K562 (cell line): ENCODE results near the gene TMC2. TPM values are rescaled to one million over a fixed set of nuclear protein-coding genes. Genes with fewer than 3 reads are reported as not detected.

ENCODE experiments used
- ATAC-seq: fragments of 200-7000 bp; cut with Tn5 transposase; 3 replicates; pipeline ENCODE4 v1.9.1; 2020; ENCODE audit warnings: moderate library complexity
- BruUV-seq: library from RNA; stranded (reverse); fragments of 400-500 nt; replicated peaks from 2 replicates; lab custom pipeline; 2021; lab: Mats Ljungman, UMichigan
- CTCF ChIA-PET: fragments of 300-600 bp; formaldehyde crosslinking; extraction: SDS; loops from one replicate; lab custom pipeline; 2021; ENCODE audit warnings: low intra/inter-chr PET ratio; lab: Yijun Ruan, JAX
- POLR2A ChIA-PET: fragments of 300-600, 350-650 bp; sonication (Branson Sonifier 250); formaldehyde crosslinking; extraction: SDS; loops from one replicate; lab custom pipeline; 2021; ENCODE audit warnings: antibody characterized with exemption, inconsistent platforms; lab: Yijun Ruan, JAX
- DNase-seq, 4 experiments: peaks; one replicate each; pipeline versions ENCODE4 v3.0.0 to v3.0.0-alpha.2; 2011 to 2018; ENCODE audit warnings: low spot score in 3 of 4, mixed read lengths in 3 of 4; ENCODE audit errors: extremely low read depth in 1 of 4
- FAIRE-seq: peaks from 2 replicates; lab custom pipeline; 2011; peaks lifted over from hg19 to GRCh38; lab: Jason Lieb, UNC
- H2AFZ ChIP-seq: 2 replicates; pipeline ENCODE4 v1.6.0; 2011; ENCODE audit warnings: low read depth, low read length, control low read depth, inconsistent platforms
- H3K27ac ChIP-seq: fragments of 200-600 bp; 3 replicates; pipeline ENCODE4 v1.8.0; 2011; ENCODE audit warnings: low read depth, mild to moderate bottlenecking, control low read depth, inconsistent platforms, low read length, moderate library complexity, mixed read lengths; ENCODE audit errors: extremely low read depth
- H3K27me3 ChIP-seq, 2 experiments: fragments of 300-600 bp in 1 of 2; 2 replicates in 1 of 2; 3 replicates in 1 of 2; pipeline versions ENCODE4 v1.6.0 to v1.8.0; 2011; ENCODE audit warnings: inconsistent platforms in 2 of 2, low read length in 2 of 2, mild to moderate bottlenecking in 1 of 2, mixed read lengths in 1 of 2, moderate library complexity in 1 of 2; ENCODE audit not compliant: control insufficient read depth in 2 of 2, insufficient read depth in 2 of 2
- H3K36me3 ChIP-seq: fragments of 300-600 bp; 3 replicates; pipeline ENCODE4 v1.8.0; 2011; ENCODE audit warnings: mild to moderate bottlenecking, low read length, inconsistent platforms; ENCODE audit not compliant: control insufficient read depth, insufficient read depth
- H3K4me1 ChIP-seq, 2 experiments: fragments of 200-600 bp in 1 of 2; replicated peaks in 1 of 2; 2 replicates in 1 of 2; 3 replicates in 1 of 2; pipeline versions ENCODE4 v1.5.1 to v1.8.0; 2011; ENCODE audit warnings: inconsistent platforms in 2 of 2, low read length in 2 of 2, mild to moderate bottlenecking in 1 of 2, mixed read lengths in 1 of 2, moderate library complexity in 1 of 2; ENCODE audit not compliant: control insufficient read depth in 2 of 2, insufficient read depth in 2 of 2
- H3K4me2 ChIP-seq: 2 replicates; pipeline ENCODE4 v1.6.1; 2011; ENCODE audit warnings: low read length, control low read depth, inconsistent platforms, mixed read lengths; ENCODE audit not compliant: insufficient read depth
- H3K4me3 ChIP-seq: fragments of 200-600 bp; sonication (generic), shearing (Covaris generic); 2 replicates; pipeline ENCODE4 v1.5.1; 2016; ENCODE audit warnings: control low read depth, inconsistent platforms
- H3K79me2 ChIP-seq: fragments of 200-600 bp; 3 replicates; pipeline ENCODE4 v1.8.0; 2011; ENCODE audit warnings: low read length, inconsistent platforms; ENCODE audit not compliant: control insufficient read depth, insufficient read depth
- H3K9ac ChIP-seq, 2 experiments: 2 replicates each; pipeline versions ENCODE4 v1.6.0 to v1.6.1; 2011; ENCODE audit warnings: low read depth in 2 of 2, low read length in 2 of 2, control low read depth in 1 of 2, inconsistent platforms in 1 of 2, mild to moderate bottlenecking in 1 of 2, mixed read lengths in 1 of 2; ENCODE audit not compliant: insufficient read depth in 1 of 2
- H3K9me1 ChIP-seq: one replicate; pipeline ENCODE4 v1.6.0; 2011; ENCODE audit warnings: inconsistent platforms, mild to moderate bottlenecking, low read length, moderate library complexity; ENCODE audit not compliant: control insufficient read depth, insufficient read depth
- H3K9me3 ChIP-seq: replicated peaks from 2 replicates; pipeline ENCODE4 v1.5.1; 2011; ENCODE audit warnings: low read depth, low read length, inconsistent platforms; ENCODE audit not compliant: control insufficient read depth, insufficient read depth
- H4K20me1 ChIP-seq: replicated peaks from 2 replicates; pipeline ENCODE4 v1.6.1; 2011; ENCODE audit warnings: low read length, inconsistent platforms, mixed read lengths; ENCODE audit not compliant: control insufficient read depth, insufficient read depth
- ARHGAP35 ChIP-seq: fragments of 450-650 bp; IDR thresholded peaks from 2 replicates; pipeline ENCODE4 v1.6.1; 2018; ENCODE audit not compliant: partially characterized antibody
- ARID1B ChIP-seq: fragments of 450-650 bp; IDR thresholded peaks from 2 replicates; pipeline ENCODE4 v1.6.1; 2016; ENCODE audit warnings: antibody characterized with exemption, mild to moderate bottlenecking, inconsistent platforms
- BRCA1 ChIP-seq, 2 experiments: fragments of 450-650 bp in 1 of 2; sonication (generic) in 1 of 2; formaldehyde crosslinking in 1 of 2; IDR thresholded peaks; 2 replicates each; pipeline versions ENCODE4 v1.5.0 to v1.6.1; 2017 to 2020; ENCODE audit warnings: mild to moderate bottlenecking in 1 of 2, missing genetic modification reagents in 1 of 2
- C11orf30 ChIP-seq: fragments of 450-650 bp; IDR thresholded peaks from 2 replicates; pipeline ENCODE4 v1.6.1; 2016; ENCODE audit warnings: low read depth, mild to moderate bottlenecking
- CBFA2T3 ChIP-seq: fragments of 450-650 bp; IDR thresholded peaks from 2 replicates; pipeline ENCODE4 v1.6.1; 2017
- CXXC5 ChIP-seq: fragments of 250-450 bp; sonication (Bioruptor Pico); IDR thresholded peaks from 2 replicates; pipeline ENCODE4 v1.8.0; 2022; ENCODE audit warnings: inconsistent platforms, mild to moderate bottlenecking, moderate library complexity
- KDM1A ChIP-seq, 2 experiments: fragments of 450-650 bp; IDR thresholded peaks; 2 replicates each; pipeline ENCODE4 v1.6.1; 2016; ENCODE audit warnings: mild to moderate bottlenecking in 2 of 2
- NFE2 ChIP-seq: IDR thresholded peaks from 2 replicates; pipeline ENCODE4 v1.6.1; 2014; ENCODE audit warnings: antibody characterized with exemption, low read depth
- NFIC ChIP-seq: fragments of 450-650 bp; IDR thresholded peaks from 2 replicates; pipeline ENCODE4 v1.6.1; 2017; ENCODE audit warnings: mild to moderate bottlenecking, inconsistent platforms
- NFIX ChIP-seq: fragments of 250-450 bp; sonication (Bioruptor Pico); IDR thresholded peaks from 2 replicates; pipeline ENCODE4 v1.4.0; 2020; ENCODE audit warnings: low read depth, mild to moderate bottlenecking, moderate library complexity
- NONO ChIP-seq, 2 experiments: fragments of 200-400 bp in 1 of 2; fragments of 450-650 bp in 1 of 2; formaldehyde crosslinking in 1 of 2; IDR thresholded peaks; 2 replicates each; pipeline ENCODE4 v1.6.1; 2017; ENCODE audit warnings: low read depth in 2 of 2, mild to moderate bottlenecking in 2 of 2, moderate library complexity in 2 of 2, low read length in 1 of 2
- PPARD ChIP-seq: fragments of 250-450 bp; sonication (Bioruptor Pico); IDR thresholded peaks from 2 replicates; pipeline ENCODE4 v1.8.0; 2022; ENCODE audit warnings: inconsistent platforms, mild to moderate bottlenecking, moderate library complexity
- TARDBP ChIP-seq: fragments of 450-650 bp; IDR thresholded peaks from 2 replicates; pipeline ENCODE4 v1.6.1; 2016
- TEAD4 ChIP-seq, 2 experiments: sonication (generic) in 1 of 2; formaldehyde crosslinking in 1 of 2; IDR thresholded peaks; 2 replicates each; pipeline versions ENCODE4 v1.6.1 to v1.8.0; 2012 to 2022; ENCODE audit warnings: borderline replicate concordance in 1 of 2, inconsistent platforms in 1 of 2, low read length in 1 of 2, mild to moderate bottlenecking in 1 of 2, missing genetic modification reagents in 1 of 2
- XRCC5 ChIP-seq: fragments of 200-400 bp; formaldehyde crosslinking; IDR thresholded peaks from 2 replicates; pipeline ENCODE4 v1.6.1; 2017; ENCODE audit warnings: low read depth, mild to moderate bottlenecking, low read length
- ZNF507 ChIP-seq: conservative IDR thresholded peaks from 2 replicates; pipeline ENCODE4 v1.6.1; 2017; ENCODE audit warnings: missing genetic modification characterization, missing compliant biosample characterization
- WGBS: fragments of 100-300 bp; shearing (Covaris generic); methylation state at CpG from one replicate; pipeline ENCODE4 v1.1.6; 2016; ENCODE audit warnings: low coverage, mixed read lengths; ENCODE audit not compliant: insufficient coverage; ENCODE audit errors: missing lambda C conversion rate; 5-methylcytosine and 5-hydroxymethylcytosine counted together
- in situ Hi-C: fragments of 300-500 bp; cut with MboI; formaldehyde crosslinking; loops from 4 replicates; pipeline ENCODE4 v1.15.0; 2018; ENCODE audit warnings: inconsistent platforms, mixed read lengths
- intact Hi-C: fragments of 100-400 bp; cut with micrococcal nuclease; formaldehyde crosslinking; loops from 2 replicates; pipeline ENCODE4 v1.14.2; 2022
- polyA plus RNA-seq, 8 experiments: library from polyadenylated mRNA; depleted of rRNA in 4 of 8; stranded (reverse) in 5 of 8; unstranded in 3 of 8; fragments of >200 nt; fragmentation: Nextera tagmentation in 2 of 8; fragmentation: Illumina TruSeq in 1 of 8; extraction: Ambion mirVana in 2 of 8; extraction: Trizol in 1 of 8; gene quantifications; 2 replicates each; pipeline versions ENCODE4 v1.2.1 to v1.2.3, GENCODE V29; 2011 to 2014; ENCODE audit warnings: inconsistent platforms in 1 of 8, missing spikeins in 1 of 8
- total RNA-seq, 7 experiments: library from RNA; depleted of rRNA in 6 of 7; stranded (reverse); fragments of >200 nt in 6 of 7; fragmentation: Illumina TruSeq in 2 of 7; extraction: Trizol in 2 of 7; gene quantifications; 2 replicates each; pipeline versions ENCODE4 v1.2.1 to v1.2.3, GENCODE V29; 2011 to 2021; ENCODE audit warnings: low replicate concordance in 1 of 7
- TF ChIP-seq, protein P1 (sequence below): fragments of 250-450 bp; sonication (Bioruptor Pico); IDR thresholded peaks from 2 replicates; pipeline ENCODE4 v1.8.0; 2022; ENCODE audit warnings: moderate library complexity, mild to moderate bottlenecking, inconsistent platforms
- TF ChIP-seq, protein P2 (sequence below): fragments of 250-450 bp; sonication (Bioruptor Pico); IDR thresholded peaks from 2 replicates; pipeline ENCODE4 v1.5.0; 2021; ENCODE audit warnings: mild to moderate bottlenecking, borderline replicate concordance

Gene TMC2
- total and polyA plus RNA-seq, 9 of the 15 experiments (the other 6 are each of a cell fraction or from before 2014, with no cell fraction given), result not detected

DNA sequence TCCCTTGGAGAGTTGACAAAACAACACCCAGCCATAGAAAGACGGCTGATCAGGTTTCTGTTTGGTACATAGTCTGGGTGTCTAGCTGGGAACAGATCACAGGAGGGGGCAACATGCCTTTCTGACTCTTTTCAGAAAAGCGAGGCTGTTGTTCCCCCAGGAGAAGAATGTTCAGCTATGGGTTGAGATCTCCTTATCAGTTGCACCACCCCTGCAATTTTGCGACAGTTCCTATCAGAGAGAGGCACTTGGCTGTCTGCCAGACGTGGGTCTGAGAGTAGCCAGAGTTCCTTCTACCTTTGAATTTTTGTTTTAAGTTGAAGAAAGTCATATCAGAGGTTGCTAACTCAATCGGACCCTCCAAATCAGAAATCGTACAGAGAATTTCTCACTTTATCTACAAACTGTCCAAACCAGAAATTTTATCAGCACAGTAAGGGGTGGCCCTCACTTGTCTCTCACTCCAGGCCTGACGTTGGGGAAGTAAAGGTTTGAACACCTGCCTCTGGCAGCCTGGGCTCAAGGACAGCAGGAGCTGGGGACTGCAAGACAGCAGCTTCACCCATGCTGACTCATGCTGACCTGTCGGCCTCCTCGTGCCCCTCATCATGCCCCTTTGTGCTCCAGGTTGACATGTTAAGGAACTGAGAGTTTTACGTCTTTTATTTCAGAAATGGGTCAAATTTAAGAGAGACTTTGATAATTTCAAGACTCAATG, 42.3 kb downstream of the TMC2 start:
- ChIA-PET CTCF (no interaction called here), POLR2A (interaction anchor here (0.5 to 0.6 kb wide), 2 partner anchors 54 to 330 kb away, joined by 3 read pairs; no protein-coding TSS in a partner anchor)
- intact Hi-C loops (loop anchor here (10.0 kb wide), 1 partner anchor 66 kb away; no protein-coding TSS in a partner anchor), in situ Hi-C loops (no loop called here)
- 2% methylated on average over 8 of the region's 10 CpGs for WGBS
- peak; percentile 21 to 47 (median 29) for DNase-seq
- BruUV-seq, result no TSS peak
- no peaks in the 10 kb centered on the region for H3K79me2 ChIP-seq
- peak; percentile 56 for ATAC-seq
- peaks cover 0 to 4% of the 10 kb centered on the region in 2 experiments; a peak in 1 of 5 replicates for H3K27me3 ChIP-seq
- H3K4me1 ChIP-seq, result peaks cover 4 to 6% of the 10 kb centered on the region in 2 experiments; a peak in 3 of 5 replicates
- H3K27ac ChIP-seq, result no peak overlapping the region
- FAIRE-seq, result peak; percentile 49
- H3K36me3 ChIP-seq, result no peaks in the 10 kb centered on the region
- 0 out of 2 replicates have a peak overlapping the region, but pooled peaks have one; percentile 58 for H2AFZ ChIP-seq
- no peak overlapping the region for H3K4me3 ChIP-seq
- H3K4me2 ChIP-seq, result peak overlapping the region; percentile 31
- H3K9ac ChIP-seq, result peak overlapping the region in 1 of 2 experiments; percentile 55; a peak in 2 of 4 replicates
- no peaks in the 10 kb centered on the region for H3K9me3 ChIP-seq
- no peaks in the 10 kb centered on the region for H3K9me1 ChIP-seq
- H4K20me1 ChIP-seq, result no peaks in the 10 kb centered on the region
- TF ChIP-seq, protein P1, sequence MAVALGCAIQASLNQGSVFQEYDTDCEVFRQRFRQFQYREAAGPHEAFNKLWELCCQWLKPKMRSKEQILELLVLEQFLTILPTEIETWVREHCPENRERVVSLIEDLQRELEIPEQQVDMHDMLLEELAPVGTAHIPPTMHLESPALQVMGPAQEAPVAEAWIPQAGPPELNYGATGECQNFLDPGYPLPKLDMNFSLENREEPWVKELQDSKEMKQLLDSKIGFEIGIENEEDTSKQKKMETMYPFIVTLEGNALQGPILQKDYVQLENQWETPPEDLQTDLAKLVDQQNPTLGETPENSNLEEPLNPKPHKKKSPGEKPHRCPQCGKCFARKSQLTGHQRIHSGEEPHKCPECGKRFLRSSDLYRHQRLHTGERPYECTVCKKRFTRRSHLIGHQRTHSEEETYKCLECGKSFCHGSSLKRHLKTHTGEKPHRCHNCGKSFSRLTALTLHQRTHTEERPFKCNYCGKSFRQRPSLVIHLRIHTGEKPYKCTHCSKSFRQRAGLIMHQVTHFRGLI (CRISPR knock-in tag), result no peak
- TF ChIP-seq NONO (IDR thresholded peaks at IDR 0.05; ENCODE audit: low read depth in 2 of 2, low read length in 1 of 2) (no peak), ARHGAP35 (no peak), CBFA2T3 (peak; percentile 23; the same call in 1 of the 2 replicates), NFIC (peak; percentile 94), ARID1B (peak; percentile 32; the same call in 1 of the 2 replicates), XRCC5 (no peak), NFE2 (peak; percentile 39; the same call in 1 of the 2 replicates), BRCA1 (IDR thresholded peaks at IDR 0.05) (no peak), BRCA1 (CRISPR knock-in tag; IDR thresholded peaks at IDR 0.05) (no peak), NFIX (CRISPR knock-in tag) (peak; percentile 31; the same call in 1 of the 2 replicates), CXXC5 (no peak), TARDBP (no peak), PPARD (CRISPR knock-in tag) (no peak), ZNF507 (tag) (no peak), KDM1A (IDR thresholded peaks at IDR 0.05) (no peak), TEAD4 (IDR thresholded peaks at IDR 0.05; ENCODE audit: low read length) (0 out of 2 replicates have a peak, but pooled peaks have one; percentile 14), TEAD4 (CRISPR knock-in tag; IDR thresholded peaks at IDR 0.05; ENCODE audit: borderline replicate concordance) (no peak), C11orf30 (peak; percentile 11; the same call in 1 of the 2 replicates)
- TF ChIP-seq, protein P2, sequence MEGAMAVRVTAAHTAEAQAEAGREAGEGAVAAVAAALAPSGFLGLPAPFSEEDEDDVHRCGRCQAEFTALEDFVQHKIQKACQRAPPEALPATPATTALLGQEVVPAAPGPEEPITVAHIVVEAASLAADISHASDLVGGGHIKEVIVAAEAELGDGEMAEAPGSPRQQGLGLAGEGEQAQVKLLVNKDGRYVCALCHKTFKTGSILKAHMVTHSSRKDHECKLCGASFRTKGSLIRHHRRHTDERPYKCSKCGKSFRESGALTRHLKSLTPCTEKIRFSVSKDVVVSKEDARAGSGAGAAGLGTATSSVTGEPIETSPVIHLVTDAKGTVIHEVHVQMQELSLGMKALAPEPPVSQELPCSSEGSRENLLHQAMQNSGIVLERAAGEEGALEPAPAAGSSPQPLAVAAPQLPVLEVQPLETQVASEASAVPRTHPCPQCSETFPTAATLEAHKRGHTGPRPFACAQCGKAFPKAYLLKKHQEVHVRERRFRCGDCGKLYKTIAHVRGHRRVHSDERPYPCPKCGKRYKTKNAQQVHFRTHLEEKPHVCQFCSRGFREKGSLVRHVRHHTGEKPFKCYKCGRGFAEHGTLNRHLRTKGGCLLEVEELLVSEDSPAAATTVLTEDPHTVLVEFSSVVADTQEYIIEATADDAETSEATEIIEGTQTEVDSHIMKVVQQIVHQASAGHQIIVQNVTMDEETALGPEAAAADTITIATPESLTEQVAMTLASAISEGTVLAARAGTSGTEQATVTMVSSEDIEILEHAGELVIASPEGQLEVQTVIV (CRISPR knock-in tag), result peak; percentile 86
